Mammary epithelial cell (primary cell): Measurements from ENCODE around the gene GKN1.

Source experiments
- CTCF ChIP-seq, 2 donors: IDR thresholded peaks in 1 of 2; conservative IDR thresholded peaks in 1 of 2; 2 replicates each; pipeline ENCODE4 v1.5.1; 2011 to 2012; ENCODE audit warnings: inconsistent platforms in 2 of 2, low read length in 2 of 2, mild to moderate bottlenecking in 2 of 2, control low read depth in 1 of 2, low read depth in 1 of 2; ENCODE audit not compliant: insufficient read depth in 1 of 2; ENCODE audit errors: extremely low read depth in 1 of 2
- EZH2 ChIP-seq: IDR thresholded peaks from 2 replicates; pipeline ENCODE4 v1.6.1; 2012; ENCODE audit warnings: low read length, inconsistent platforms, borderline replicate concordance

GRCh38 chr2:69020496-69021426 is 46.3 kb downstream of the GKN1 start:
- TF ChIP-seq CTCF (conservative IDR thresholded peaks at IDR 0.05 in 1 of 2, IDR thresholded peaks at IDR 0.05 in 1 of 2; ENCODE audit: extremely low read depth in 1 of 2, insufficient read depth in 1 of 2, low read depth in 1 of 2, low read length in 2 of 2), result no peak
- no peak for TF ChIP-seq EZH2
